Mesodermal cell (in vitro differentiated cells): ENCODE measurements around the gene ADAMTS19.

ENCODE experiments used
- H3K27ac ChIP-seq: 2 replicates; pipeline ENCODE4 v1.7.0; 2013; ENCODE audit warnings: mild to moderate bottlenecking, low read depth, low read length, moderate library complexity; ENCODE audit not compliant: severe bottlenecking
- H3K36me3 ChIP-seq: 2 replicates; pipeline ENCODE4 v1.7.1; 2013; ENCODE audit warnings: mild to moderate bottlenecking, low read length, moderate library complexity; ENCODE audit not compliant: control insufficient read depth, insufficient read depth
- H3K4me1 ChIP-seq: one replicate; pipeline ENCODE4 v1.7.1; 2013; ENCODE audit warnings: mild to moderate bottlenecking, low read length; ENCODE audit not compliant: insufficient read depth, control insufficient read depth, poor library complexity, severe bottlenecking
- H3K4me3 ChIP-seq: 2 replicates; pipeline ENCODE4 v1.7.0; 2013; ENCODE audit warnings: low read length, control low read depth, mild to moderate bottlenecking; ENCODE audit not compliant: insufficient read depth, poor library complexity, severe bottlenecking; ENCODE audit errors: extremely low read depth
- H3K9me3 ChIP-seq: 2 replicates; pipeline ENCODE4 v1.7.1; 2013; ENCODE audit warnings: mild to moderate bottlenecking, low read length, moderate library complexity; ENCODE audit not compliant: control insufficient read depth
- WGBS, 2 experiments: methylation state at CpG; one replicate each; pipeline ENCODE4 v1.1.5; 2013; ENCODE audit warnings: missing lambda C conversion rate in 2 of 2; ENCODE audit not compliant: insufficient coverage in 2 of 2; 5-methylcytosine and 5-hydroxymethylcytosine counted together

Gene ADAMTS19

GRCh38 chr5:129724222-129724621 is 264.1 kb downstream of the ADAMTS19 start:
- WGBS, 2 experiments = 10 to 59% methylated on average over 1 of the region's 2 CpGs
- no peaks in the 10 kb centered on the region for H3K9me3 ChIP-seq
- no peaks in the 10 kb centered on the region for H3K36me3 ChIP-seq
- no peak overlapping the region for H3K4me3 ChIP-seq
- H3K4me1 ChIP-seq = no peaks in the 10 kb centered on the region
- H3K27ac ChIP-seq = no peak overlapping the region

- 71 to 74% methylated on average over 2 of the region's 4 CpGs for WGBS, 2 experiments
- Histone ChIP-seq H3K27ac (no peak overlapping the region), H3K4me3 (no peak overlapping the region), H3K36me3 (no peaks in the 10 kb centered on the region), H3K9me3 (no peaks in the 10 kb centered on the region), H3K4me1 (no peaks in the 10 kb centered on the region)
Observed at GRCh38 chr5:129724647-129725046, 264.5 kb downstream of the ADAMTS19 start.

DNA sequence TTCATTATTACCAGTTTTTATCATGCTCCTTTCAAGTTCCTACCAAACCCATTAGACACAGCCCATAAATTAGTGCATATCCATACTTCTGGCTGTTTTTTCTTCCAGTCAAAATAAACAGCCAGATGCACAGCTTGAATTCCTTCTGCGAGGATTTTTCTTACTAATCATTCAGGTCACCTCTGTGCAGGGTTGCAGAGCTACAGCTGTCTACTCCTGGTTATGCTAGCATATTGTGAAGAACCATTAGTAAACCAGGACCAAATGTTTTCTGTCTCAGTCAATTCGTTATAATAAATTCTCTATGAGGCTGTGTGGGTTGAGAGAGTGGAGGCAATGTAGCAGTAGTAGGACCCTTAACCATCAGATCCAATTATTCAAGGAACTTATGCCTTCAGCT is 279.7 kb downstream of the ADAMTS19 start:
- Histone ChIP-seq H3K27ac (no peak overlapping the region), H3K4me1 (no peaks in the 10 kb centered on the region), H3K4me3 (no peak overlapping the region), H3K36me3 (no peaks in the 10 kb centered on the region), H3K9me3 (no peaks in the 10 kb centered on the region)
- 100% methylated on average over 1 of the region's 2 CpGs for WGBS, 2 experiments

DNA sequence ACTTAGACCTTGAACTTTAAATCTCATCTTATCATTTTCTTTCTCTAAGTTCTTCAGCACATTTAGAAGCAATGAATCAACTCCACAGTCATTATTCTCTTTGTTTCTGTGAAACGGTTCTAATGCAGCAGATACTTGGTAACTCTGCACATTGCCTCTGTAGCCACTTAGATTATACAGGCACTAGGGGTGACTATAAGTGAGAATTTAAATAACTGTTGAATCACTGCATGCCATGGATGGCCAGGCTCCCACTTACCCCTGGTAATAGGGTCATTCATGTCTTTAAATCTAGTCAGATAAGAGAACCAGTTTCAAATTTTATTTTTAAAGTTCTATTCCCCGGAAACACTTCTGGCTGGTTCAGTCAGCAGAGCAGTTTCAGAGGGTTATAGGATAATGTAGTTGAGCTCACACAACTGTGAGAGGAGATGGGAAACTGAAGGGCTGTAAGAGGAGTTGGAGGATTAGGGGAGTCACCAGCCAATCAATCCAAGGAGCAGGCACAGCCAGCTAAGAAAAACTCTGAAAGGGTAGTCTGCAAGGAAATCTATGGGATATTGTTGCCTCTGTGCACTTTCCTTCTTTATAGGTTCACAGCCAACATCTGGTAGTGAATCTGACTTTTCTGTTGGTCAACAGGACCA is 283.6 kb downstream of the ADAMTS19 start:
- Histone ChIP-seq H3K9me3 (no peaks in the 10 kb centered on the region), H3K4me1 (no peaks in the 10 kb centered on the region), H3K27ac (no peak overlapping the region), H3K4me3 (no peak overlapping the region), H3K36me3 (no peaks in the 10 kb centered on the region)
- WGBS, 2 experiments = 100% methylated on average over 1 of the region's 2 CpGs; no CpG with 5 or more reads in 1 of the 2 experiments

- WGBS, 2 experiments = 85 to 86% methylated on average over 1 of the region's 4 CpGs
- H3K27ac ChIP-seq = no peak overlapping the region
- no peaks in the 10 kb centered on the region for H3K9me3 ChIP-seq
- H3K4me3 ChIP-seq = no peak overlapping the region
- no peaks in the 10 kb centered on the region for H3K4me1 ChIP-seq
- H3K36me3 ChIP-seq = no peaks in the 10 kb centered on the region
Observed at GRCh38 chr5:129745997-129746396, 285.9 kb downstream of the ADAMTS19 start.

GRCh38 chr5:129746876-129747275 is 286.8 kb downstream of the ADAMTS19 start:
- Histone ChIP-seq H3K9me3 (no peaks in the 10 kb centered on the region), H3K27ac (no peak overlapping the region), H3K4me1 (no peaks in the 10 kb centered on the region), H3K4me3 (no peak overlapping the region), H3K36me3 (no peaks in the 10 kb centered on the region)
- WGBS, 2 experiments = no CpG with 5 or more reads among the region's 2 CpGs

- Histone ChIP-seq H3K4me3 (no peak within 1 kb of the TSS), H3K4me1 (no peaks in the 10 kb centered on the region), H3K36me3 (no peaks in the 10 kb centered on the region), H3K9me3 (no peaks in the 10 kb centered on the region), H3K27ac (no peak within 1 kb of the TSS)
- WGBS, 2 experiments = 90 to 92% methylated on average over 6 to 10 of the region's 13 CpGs
Observed at GRCh38 chr5:129747572-129748407, 287.7 kb downstream of the ADAMTS19 start, which contains the start of gene MINAR2. Gene MINAR2, plus strand, starts transcription at chr5:129748094. Its CDS starts 97 bp downstream, at chr5:129748191.

DNA sequence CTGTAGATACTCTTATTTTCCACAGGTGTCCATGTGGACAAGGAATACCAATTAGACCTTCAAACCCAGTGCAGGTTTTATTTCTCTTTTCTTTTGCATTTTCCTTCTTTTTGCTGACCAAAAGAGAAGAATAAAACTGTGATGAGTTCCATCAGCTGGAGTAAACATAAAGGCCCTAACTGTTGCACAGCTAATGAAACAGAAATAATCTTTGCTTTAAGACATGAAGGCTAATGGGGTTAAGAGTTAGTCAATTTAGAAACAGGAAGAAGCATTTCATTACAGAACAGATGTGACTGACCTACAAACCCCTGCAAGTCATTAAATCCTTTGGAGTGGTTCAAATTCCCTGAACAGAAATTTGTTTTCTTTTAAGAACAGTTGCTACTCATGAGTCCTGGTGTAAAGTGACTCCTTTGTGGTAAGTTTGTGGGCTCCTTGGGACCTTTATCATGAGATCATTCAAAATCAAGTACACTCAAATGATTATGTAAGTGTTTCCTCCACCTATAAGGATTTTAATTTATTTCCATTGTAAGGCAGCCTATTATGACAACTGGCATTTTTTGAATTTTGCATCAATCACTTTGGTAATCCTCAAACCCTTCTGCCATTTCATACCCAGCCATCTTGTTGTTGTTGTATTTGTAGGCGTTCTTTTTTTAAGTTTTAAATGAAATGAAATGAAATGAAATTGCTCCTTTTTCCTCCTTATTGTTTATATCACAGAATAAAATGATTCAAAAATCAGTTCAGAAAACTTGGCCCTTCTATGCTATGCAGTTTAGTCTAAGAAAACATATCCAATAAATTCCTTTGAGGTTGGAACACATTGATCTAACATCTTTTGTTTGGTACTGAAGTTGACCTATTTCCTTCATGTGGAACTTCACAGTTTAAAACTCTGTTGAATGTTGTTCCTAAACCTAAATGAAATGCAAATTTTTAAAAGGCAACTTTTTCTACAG is 289.1 kb downstream of the ADAMTS19 start:
- Histone ChIP-seq H3K36me3 (no peaks in the 10 kb centered on the region), H3K27ac (no peak overlapping the region), H3K4me1 (no peaks in the 10 kb centered on the region), H3K9me3 (no peaks in the 10 kb centered on the region), H3K4me3 (no peak overlapping the region)
- whole genome bisulfite sequencing, 2 experiments = no CpG with 5 or more reads among the region's 1 CpG

- no CpG with 5 or more reads among the region's 1 CpG for WGBS, 2 experiments
- Histone ChIP-seq H3K27ac (no peak overlapping the region), H3K36me3 (no peaks in the 10 kb centered on the region), H3K4me1 (peaks cover 6% of the 10 kb centered on the region), H3K4me3 (no peak overlapping the region), H3K9me3 (no peaks in the 10 kb centered on the region)
Observed at GRCh38 chr5:129760636-129761325, 300.7 kb downstream of the ADAMTS19 start.

- 80% methylated on average over 1 of the region's 1 CpG; no CpG with 5 or more reads in 1 of the 2 experiments for WGBS, 2 experiments
- no peaks in the 10 kb centered on the region for H3K9me3 ChIP-seq
Observed at GRCh38 chr5:129763651-129764050, 303.6 kb downstream of the ADAMTS19 start.

More at GRCh38 chr5:129763651-129764050, 303.6 kb downstream of the ADAMTS19 start:
- no peaks in the 10 kb centered on the region for H3K36me3 ChIP-seq
- peaks cover 6% of the 10 kb centered on the region for H3K4me1 ChIP-seq
- no peak overlapping the region for H3K4me3 ChIP-seq
- H3K27ac ChIP-seq = no peak overlapping the region
